ENCODE results near the gene TMEM218. TPM values are rescaled to one million over a fixed set of nuclear protein-coding genes. Genes with fewer than 3 reads are reported as not detected.

Gene TMEM218
- total RNA-seq, 4 donors from 2014 or later = 9.9 to 19.9 (median 14.6) TPM

DNA sequence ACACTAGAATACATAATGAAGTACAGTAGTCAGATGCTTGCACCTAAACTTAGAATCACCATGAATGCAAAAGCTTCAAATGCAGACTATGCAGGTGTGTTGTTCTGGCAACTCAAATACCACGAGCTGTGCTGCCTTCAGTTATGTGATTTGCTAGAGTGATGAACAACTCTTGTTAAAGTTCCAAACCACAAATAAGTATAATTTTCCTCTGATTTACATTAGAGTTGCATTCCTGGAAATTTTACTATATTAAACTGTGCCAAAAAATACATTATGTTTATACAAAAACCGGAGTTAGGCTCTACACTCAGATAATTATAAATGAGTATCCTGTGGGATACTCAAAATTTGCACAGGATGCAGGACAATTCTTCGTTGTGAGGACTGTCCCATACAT, 3.0 kb downstream of the TMEM218 start:
- Histone ChIP-seq H3K4me1 (peaks cover 8% of the 10 kb centered on the region), H3K9me3 (no peaks in the 10 kb centered on the region), H3K4me3 (no peak overlapping the region), H3K27ac (no peak overlapping the region), H3K36me3 (no peaks in the 10 kb centered on the region), H3K27me3 (no peaks in the 10 kb centered on the region)
- TF ChIP-seq POLR2A (IDR thresholded peaks at IDR 0.05) = no peak
- TF ChIP-seq POLR2AphosphoS5 (IDR thresholded peaks at IDR 0.05) = no peak
- TF ChIP-seq EP300 (IDR thresholded peaks at IDR 0.05) = no peak
- TF ChIP-seq, protein P1, sequence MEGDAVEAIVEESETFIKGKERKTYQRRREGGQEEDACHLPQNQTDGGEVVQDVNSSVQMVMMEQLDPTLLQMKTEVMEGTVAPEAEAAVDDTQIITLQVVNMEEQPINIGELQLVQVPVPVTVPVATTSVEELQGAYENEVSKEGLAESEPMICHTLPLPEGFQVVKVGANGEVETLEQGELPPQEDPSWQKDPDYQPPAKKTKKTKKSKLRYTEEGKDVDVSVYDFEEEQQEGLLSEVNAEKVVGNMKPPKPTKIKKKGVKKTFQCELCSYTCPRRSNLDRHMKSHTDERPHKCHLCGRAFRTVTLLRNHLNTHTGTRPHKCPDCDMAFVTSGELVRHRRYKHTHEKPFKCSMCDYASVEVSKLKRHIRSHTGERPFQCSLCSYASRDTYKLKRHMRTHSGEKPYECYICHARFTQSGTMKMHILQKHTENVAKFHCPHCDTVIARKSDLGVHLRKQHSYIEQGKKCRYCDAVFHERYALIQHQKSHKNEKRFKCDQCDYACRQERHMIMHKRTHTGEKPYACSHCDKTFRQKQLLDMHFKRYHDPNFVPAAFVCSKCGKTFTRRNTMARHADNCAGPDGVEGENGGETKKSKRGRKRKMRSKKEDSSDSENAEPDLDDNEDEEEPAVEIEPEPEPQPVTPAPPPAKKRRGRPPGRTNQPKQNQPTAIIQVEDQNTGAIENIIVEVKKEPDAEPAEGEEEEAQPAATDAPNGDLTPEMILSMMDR (IDR thresholded peaks at IDR 0.05) = no peak
- WGBS = 63% methylated on average over 3 of the region's 3 CpGs
- no peak for DNase-seq (ENCODE audit: low spot score in 2 of 2)

DNA sequence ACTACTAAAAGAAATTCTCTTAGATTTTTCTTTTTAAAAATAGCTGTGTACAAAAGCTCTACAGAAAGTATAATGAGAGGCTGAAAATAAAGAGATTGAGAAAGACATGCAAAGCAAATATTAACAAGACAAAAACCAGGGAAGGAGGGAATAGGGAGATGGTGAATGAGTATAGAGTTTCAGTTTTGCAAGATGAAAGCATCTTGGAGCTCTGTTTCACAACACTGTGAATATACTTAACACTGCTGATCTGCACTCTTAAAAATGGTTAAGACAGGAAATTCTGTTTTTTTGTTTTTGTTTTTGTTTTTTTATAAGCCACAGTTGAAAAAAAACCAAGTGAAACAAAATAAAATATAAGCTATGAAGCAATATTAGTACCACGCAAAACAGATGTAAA, 5.5 kb downstream of the TMEM218 start:
- Histone ChIP-seq H3K27ac (no peak overlapping the region), H3K36me3 (peaks cover 11% of the 10 kb centered on the region), H3K4me3 (no peak overlapping the region), H3K4me1 (peaks cover 7% of the 10 kb centered on the region), H3K9me3 (no peaks in the 10 kb centered on the region), H3K27me3 (no peaks in the 10 kb centered on the region)
- no peak for DNase-seq (ENCODE audit: low spot score in 2 of 2)
- TF ChIP-seq, protein P1 (IDR thresholded peaks at IDR 0.05) = no peak
- no peak for TF ChIP-seq EP300 (IDR thresholded peaks at IDR 0.05)
- TF ChIP-seq POLR2A (IDR thresholded peaks at IDR 0.05) = no peak
- TF ChIP-seq POLR2AphosphoS5 (IDR thresholded peaks at IDR 0.05) = no peak
- 90% methylated on average over 1 of the region's 1 CpG for WGBS

DNA sequence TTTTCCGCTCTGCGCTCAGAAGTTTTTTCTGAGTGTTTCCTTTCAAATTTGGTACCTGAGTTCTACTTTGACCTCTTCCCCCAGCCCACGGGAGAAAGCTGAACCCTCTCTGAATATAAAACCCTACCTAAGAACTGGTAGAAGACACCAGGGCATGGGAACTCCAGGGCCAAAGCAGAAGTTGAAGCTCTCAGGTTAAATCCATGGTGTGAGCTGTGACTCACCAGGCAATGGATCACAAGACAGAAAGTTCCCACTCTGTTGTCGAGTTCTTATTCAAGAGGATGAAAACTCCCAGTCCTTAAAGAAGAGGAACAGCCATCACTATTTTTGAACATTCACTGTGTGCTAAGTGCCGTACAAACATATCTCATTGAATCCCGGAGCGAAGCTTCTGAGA, 8.9 kb downstream of the TMEM218 start:
- H3K9me3 ChIP-seq = no peaks in the 10 kb centered on the region
- 93% methylated on average over 7 of the region's 7 CpGs for WGBS

DNA sequence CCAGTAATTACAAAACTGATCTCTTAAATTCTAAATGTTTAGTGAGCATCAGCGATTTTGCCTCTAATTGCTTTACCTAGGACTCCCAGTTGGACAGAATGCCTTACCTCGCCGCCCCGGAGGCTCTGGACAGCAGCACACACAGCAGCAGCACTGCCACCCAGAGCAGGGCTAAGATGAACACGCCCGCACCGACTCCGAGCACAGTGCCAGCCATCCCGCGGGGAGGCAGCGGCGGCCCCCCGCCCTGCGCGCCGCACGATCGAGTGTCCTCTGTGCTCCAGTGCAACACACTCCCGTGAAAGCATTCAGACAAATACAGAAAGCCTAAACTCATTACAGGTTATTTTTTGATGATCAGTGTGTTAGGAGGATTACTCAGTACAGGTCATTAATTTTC, 9.4 kb downstream of the TMEM218 start:
- Histone ChIP-seq H3K27ac (no peak overlapping the region), H3K27me3 (no peaks in the 10 kb centered on the region), H3K36me3 (peaks cover 46% of the 10 kb centered on the region), H3K4me3 (no peak overlapping the region), H3K9me3 (no peaks in the 10 kb centered on the region), H3K4me1 (no peaks in the 10 kb centered on the region)
- no peak for TF ChIP-seq EP300 (IDR thresholded peaks at IDR 0.05)
- no peak for TF ChIP-seq POLR2AphosphoS5 (IDR thresholded peaks at IDR 0.05)
- TF ChIP-seq POLR2A (IDR thresholded peaks at IDR 0.05) = no peak
- TF ChIP-seq, protein P1 (IDR thresholded peaks at IDR 0.05) = no peak
- no peak for DNase-seq (ENCODE audit: low spot score in 2 of 2)
- 96% methylated on average over 19 of the region's 19 CpGs for WGBS

More for the DNA sequence above, 8.9 kb downstream of the TMEM218 start:
- H3K27ac ChIP-seq = no peak overlapping the region
- no peak for DNase-seq (ENCODE audit: low spot score in 2 of 2)
- TF ChIP-seq, protein P1 (IDR thresholded peaks at IDR 0.05) = no peak
- TF ChIP-seq EP300 (IDR thresholded peaks at IDR 0.05) = no peak
- TF ChIP-seq POLR2AphosphoS5 (IDR thresholded peaks at IDR 0.05) = no peak
- TF ChIP-seq POLR2A (IDR thresholded peaks at IDR 0.05) = no peak
- H3K36me3 ChIP-seq = peaks cover 41% of the 10 kb centered on the region
- H3K4me3 ChIP-seq = no peak overlapping the region
- H3K27me3 ChIP-seq = no peaks in the 10 kb centered on the region
- H3K4me1 ChIP-seq = no peaks in the 10 kb centered on the region

DNA sequence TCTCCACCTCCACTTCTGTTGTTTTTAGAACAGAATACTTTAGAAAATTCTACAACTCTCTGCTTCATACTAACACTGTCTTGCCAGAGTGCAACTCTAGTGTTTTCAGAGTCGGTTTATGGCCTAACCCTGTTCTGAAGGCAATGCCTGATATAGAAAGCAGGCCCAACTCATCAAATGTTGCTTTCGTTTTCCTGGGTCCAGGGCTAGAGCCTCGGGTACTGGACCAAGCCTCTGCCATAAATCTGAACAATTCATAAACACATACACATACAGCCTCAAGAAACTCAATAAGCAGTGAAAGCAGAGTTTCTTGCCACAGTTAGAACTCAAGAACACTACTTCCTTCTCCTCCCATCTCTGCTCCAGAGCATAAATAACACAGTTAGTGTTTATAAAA, 9.8 kb downstream of the TMEM218 start:
- H3K4me1 ChIP-seq = no peaks in the 10 kb centered on the region
- no peak for TF ChIP-seq POLR2AphosphoS5 (IDR thresholded peaks at IDR 0.05)
- TF ChIP-seq, protein P1 (IDR thresholded peaks at IDR 0.05) = no peak
- TF ChIP-seq POLR2A (IDR thresholded peaks at IDR 0.05) = no peak
- no peak for TF ChIP-seq EP300 (IDR thresholded peaks at IDR 0.05)
- no peaks in the 10 kb centered on the region for H3K9me3 ChIP-seq
- no peak for DNase-seq (ENCODE audit: low spot score in 2 of 2)
- no peak overlapping the region for H3K27ac ChIP-seq
- H3K36me3 ChIP-seq = peaks cover 51% of the 10 kb centered on the region
- 81% methylated on average over 3 of the region's 3 CpGs for WGBS
- no peaks in the 10 kb centered on the region for H3K27me3 ChIP-seq
- no peak overlapping the region for H3K4me3 ChIP-seq

All from suprapubic skin (tissue), 4 donors.